IPS-18c (cell line): ENCODE results near the gene BTG1.

Source experiments
- H3K4me3 ChIP-seq: 2 replicates; pipeline ENCODE4 v1.7.0; 2013; ENCODE audit warnings: low read depth, mild to moderate bottlenecking, low read length, moderate library complexity; ENCODE audit not compliant: insufficient read depth
- H3K9me3 ChIP-seq: one replicate; pipeline ENCODE4 v1.6.1; 2013; ENCODE audit warnings: mild to moderate bottlenecking, low read length, moderate library complexity; ENCODE audit not compliant: control insufficient read depth, insufficient read depth

Gene BTG1, protein sequence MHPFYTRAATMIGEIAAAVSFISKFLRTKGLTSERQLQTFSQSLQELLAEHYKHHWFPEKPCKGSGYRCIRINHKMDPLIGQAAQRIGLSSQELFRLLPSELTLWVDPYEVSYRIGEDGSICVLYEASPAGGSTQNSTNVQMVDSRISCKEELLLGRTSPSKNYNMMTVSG

DNA sequence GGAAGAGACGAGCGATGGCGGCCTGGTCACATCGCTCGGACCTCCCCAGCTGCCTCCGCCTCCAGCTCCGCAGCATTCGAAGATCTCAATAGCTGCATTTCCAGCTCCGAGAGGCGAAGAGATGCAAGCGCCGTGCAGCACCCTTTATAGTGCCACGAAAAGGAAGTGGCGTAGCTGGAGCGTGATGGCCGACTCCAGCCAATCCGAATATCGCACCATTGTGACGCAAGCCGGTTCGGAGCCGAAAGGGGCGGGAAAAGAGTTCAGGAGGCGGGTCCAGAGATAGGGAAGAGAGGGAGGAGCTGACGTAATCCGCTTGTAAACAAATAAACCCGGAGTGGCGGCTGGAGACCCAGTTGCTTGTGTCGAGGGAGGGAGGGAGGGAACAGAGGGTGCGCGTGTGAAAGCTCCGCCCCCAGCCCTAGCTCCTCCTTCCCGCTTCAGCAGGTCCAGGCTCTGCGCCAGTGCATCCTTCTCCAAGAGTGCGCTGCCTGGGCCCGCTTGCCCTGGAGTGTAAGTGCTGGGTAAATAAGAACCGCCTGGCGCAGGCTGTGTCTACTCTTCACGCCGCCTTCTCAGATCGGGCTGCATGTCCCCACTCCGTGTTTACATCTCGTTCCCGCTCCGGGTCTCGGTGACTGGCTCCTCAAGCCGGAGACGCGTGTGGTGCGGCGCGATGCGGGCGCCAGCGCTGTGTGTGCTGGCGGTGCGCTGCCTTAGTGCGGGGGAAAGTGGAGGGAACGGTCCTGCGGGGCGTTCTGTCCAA, at the start of gene BTG1:
Gene BTG1, minus strand, starts transcription at position 116 of the 766 bp plus-strand sequence. CDS start 311 bp downstream, outside the sequence.
- Histone ChIP-seq H3K9me3 (no peaks in the 10 kb centered on the region), H3K4me3 (peak within 1 kb of the TSS; percentile 90)

DNA sequence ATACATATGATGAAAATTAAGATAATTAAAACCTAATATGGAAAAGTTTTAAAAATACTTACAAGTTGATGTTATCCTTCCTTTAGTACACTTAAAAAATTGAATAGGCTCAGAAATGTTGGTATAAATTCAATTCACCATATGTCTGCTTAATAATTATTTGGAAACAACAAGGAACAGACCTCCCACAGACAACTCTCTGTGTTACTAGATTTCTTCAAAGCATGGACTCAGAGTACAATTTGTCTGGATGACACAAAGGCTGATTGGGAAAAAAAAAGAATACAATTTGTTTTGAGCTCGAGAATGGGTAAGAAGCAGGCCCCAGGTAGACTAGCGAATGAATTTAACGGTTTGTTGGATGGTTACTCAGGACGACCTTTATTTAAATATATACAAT, 48.9 kb upstream of the BTG1 start:
- Histone ChIP-seq H3K9me3 (no peaks in the 10 kb centered on the region), H3K4me3 (no peak overlapping the region)

DNA sequence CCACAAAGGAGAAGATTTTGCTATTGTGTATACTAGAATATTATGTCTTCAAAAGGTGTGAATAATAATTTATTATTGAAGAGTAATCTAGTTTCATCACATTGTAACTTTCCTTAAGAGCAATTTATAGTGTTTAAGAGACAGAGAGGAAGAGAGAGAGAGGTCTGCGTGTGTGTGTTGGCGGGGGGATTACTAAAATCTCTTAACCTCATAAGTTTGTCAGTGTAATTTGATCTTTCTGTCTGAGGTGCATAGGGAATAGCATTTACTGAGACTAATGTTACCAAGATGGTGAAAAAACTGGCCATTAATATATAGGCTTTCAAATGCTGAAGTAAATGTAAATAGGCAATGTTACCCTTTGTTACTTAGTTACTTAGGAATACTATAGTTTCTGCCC, 48.2 kb upstream of the BTG1 start:
- Histone ChIP-seq H3K4me3 (no peak overlapping the region), H3K9me3 (no peaks in the 10 kb centered on the region)

DNA sequence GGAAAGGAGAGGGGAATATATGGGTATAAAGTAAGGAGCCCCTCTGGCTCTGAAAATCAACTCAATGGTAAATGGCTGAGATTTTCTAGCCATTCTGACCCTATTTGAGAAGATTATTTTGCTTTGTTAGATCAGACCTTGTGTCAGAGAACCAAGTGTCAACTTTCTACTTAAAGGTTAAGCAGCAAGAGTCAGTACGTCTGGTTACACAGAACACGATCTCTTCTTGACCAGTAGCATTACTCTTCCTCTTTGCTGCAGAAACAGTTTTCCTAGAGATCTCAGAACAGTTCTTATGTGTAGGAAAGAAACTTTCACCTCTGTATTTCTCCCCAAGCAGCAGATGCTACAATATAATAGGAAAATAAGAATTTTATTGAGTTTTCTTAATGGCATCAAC, 47.4 kb upstream of the BTG1 start:
- Histone ChIP-seq H3K4me3 (no peak overlapping the region), H3K9me3 (no peaks in the 10 kb centered on the region)

DNA sequence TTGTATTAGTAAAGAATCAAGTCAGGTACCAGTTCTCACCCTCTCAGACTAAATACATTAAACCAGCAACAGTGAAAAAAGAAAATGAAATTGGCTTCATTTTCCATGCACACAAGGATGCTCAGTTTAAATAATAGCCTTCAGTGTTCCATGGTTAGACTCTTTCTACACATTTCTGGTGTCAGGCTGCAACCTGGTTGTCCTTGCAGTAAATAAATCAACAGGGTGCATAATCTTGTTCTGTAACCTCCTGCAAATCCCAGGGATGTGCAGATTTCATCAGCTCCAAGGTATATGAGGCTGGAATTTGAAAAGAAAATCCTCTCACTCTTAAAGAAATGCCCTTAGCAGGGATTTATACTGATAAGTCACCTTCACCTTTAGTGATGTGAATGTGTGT, 46.7 kb upstream of the BTG1 start:
- H3K4me3 ChIP-seq, result no peak overlapping the region
- H3K9me3 ChIP-seq, result no peaks in the 10 kb centered on the region

DNA sequence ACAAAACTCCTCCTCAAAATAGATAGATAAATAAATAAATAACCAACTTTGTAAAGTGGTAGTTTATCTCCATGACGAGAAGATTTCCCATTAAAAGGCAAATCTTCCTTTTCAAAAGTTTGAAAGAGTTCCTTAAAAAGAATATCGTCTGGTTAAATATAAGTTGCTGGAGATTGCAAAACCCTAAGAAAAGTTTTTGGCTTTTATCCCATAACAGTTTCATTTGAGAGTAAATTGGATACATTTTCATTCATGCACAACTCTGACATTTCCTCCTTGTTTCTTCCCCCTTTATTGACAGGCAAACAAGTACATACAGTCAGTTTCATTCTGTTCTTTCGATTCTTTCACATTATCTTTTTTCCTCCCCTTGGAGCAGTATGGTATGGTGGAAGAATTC, 45.4 kb upstream of the BTG1 start:
- H3K9me3 ChIP-seq, result no peaks in the 10 kb centered on the region
- no peak overlapping the region for H3K4me3 ChIP-seq

DNA sequence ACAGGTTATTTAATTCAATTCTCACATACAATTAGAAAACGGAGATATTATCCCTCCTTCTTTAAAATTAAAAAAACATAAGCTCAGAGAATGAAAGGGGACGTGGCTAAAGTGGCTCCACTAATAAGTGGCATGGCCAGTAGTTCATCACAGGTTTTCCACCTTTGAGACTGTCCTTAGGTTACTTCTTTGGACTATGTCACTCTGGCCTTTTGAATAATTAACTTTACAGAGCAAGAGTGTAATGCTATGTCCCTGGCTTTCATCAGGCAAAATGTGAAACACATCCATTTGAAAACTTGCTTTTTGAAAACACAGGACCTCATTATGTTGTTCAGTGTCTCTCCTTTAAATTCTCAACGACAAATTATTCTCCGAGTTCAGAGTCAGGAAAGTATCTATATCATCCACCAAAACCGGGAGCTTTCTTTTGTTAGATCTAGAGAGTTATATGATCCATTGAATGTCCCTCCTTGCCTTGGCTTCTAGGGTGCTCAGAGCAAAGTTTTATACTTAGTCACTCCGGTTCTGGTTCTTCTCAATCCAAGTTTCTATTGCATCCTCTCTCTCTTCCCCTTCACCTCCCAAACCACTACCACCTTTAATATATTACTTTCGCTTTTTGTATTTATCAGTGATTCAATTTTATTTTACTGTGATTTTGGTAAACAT, 43.0 kb upstream of the BTG1 start:
- Histone ChIP-seq H3K4me3 (no peak overlapping the region), H3K9me3 (no peaks in the 10 kb centered on the region)

DNA sequence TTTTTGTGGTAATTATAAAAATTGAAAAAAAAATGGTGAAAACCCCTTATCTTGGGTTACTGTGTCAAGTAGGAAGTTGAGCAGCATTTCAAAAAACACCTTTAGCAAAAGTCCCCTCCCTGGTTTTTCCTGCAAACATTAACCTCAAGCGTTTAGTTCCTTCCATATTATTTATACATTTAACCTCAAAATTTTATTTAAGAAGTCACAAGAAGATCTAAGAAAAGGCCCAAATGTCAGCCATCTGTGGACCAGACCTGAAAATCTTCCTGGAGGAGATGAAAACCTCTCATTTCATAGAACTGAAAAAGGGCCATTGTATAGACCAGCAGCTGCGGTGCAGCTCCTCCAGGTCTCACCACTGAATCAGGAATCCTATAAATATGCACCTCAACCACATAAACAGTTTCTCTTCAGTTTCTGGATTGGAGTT, 40.4 kb upstream of the BTG1 start:
- Histone ChIP-seq H3K9me3 (no peaks in the 10 kb centered on the region), H3K4me3 (no peak overlapping the region)

DNA sequence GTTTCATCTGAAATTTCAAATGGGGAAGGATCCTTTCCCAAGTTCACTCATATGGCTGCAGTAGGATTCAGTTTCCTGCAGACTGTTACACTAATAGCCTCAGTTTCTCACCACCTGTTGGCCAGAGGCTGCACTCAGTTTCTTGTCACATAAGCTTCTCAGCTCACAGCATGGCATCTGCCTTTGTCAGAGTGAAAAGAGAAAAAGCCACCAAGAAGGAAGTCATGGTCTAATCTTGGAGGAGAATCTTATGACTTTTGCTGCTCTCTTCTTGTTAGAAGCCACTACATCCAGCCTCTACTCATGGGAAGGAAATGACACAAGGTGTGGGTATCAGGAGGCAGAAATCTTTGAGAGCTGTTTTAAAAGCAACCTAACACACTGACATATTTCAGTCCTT, 39.4 kb upstream of the BTG1 start:
- Histone ChIP-seq H3K4me3 (no peak overlapping the region), H3K9me3 (no peaks in the 10 kb centered on the region)

DNA sequence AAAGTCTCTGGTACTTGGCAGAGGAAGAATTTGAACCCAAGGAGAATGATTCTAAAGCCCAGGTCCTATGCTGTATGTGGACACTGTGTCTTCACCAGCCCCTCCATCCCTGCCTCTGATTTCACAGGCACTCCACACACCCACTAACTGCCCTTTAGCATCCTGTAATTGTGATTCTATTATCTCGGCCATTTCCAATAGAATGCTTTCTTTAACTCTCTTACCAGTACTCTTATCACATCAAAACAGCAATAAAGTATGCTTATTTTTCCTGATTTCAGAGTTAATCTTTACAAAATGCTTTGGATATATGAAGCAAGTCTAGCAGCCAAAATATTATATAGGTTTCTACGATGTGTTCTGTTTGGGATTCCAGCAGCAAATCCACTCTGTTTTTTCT, 37.9 kb upstream of the BTG1 start:
- Histone ChIP-seq H3K4me3 (no peak overlapping the region), H3K9me3 (no peaks in the 10 kb centered on the region)

DNA sequence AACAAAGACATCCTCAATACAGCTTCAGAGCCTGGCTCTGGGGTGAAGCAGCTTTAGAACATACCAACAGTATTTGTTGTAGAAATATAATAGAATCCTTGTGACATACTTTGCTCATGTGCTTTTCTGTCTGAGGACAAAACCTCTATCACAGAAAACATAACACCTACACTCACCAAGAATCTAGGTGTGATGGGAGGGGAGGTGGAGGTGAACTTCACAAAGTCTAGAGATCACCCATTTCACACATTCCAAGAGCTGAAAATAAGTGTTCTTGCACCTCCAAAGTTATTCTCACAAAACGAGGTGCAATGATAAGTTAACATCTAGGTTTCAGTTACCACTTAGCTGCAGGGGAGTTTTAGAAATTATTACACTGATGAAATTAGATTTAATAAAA, 32.7 kb upstream of the BTG1 start:
- Histone ChIP-seq H3K4me3 (no peak overlapping the region), H3K9me3 (no peaks in the 10 kb centered on the region)

DNA sequence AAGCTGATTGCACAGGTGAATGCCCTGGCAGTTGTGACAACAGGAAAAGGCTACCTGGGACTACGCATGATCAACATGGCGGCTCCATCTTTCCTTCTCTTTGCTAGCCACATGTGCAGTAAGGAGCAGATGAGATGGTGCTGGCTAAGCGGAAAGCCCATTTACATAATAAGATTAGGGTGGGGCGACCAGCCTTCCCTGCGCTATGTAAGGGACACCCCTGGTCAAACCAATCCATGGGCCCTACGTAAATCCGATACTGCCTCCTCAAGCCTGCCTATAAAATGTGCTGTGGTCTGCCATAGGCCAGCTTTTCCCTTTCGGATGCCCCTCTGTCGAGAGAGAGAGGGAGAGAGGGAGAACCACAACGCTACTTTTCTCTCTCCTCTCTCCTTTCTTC, 31.0 kb upstream of the BTG1 start:
- H3K9me3 ChIP-seq, result no peaks in the 10 kb centered on the region
- H3K4me3 ChIP-seq, result no peak overlapping the region

DNA sequence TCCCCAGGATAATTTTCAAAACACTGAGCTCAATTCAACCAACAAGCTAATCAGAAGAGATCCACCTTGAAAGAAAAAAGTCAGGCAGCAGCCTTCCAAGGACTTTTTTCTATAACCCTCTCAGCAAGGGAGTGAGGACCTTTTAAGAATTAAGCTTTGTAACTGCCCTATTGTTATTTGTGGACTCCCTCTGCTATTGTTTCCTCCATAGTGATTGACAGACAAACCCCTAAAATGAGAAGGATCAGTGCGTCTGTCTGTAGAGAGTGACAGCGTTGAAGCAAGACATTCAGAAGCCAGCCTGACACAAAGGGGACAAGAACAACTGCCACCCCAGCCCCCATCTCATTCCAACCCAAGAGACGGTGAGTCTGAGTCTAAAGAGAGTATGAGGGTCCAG, 30.3 kb upstream of the BTG1 start:
- Histone ChIP-seq H3K4me3 (no peak overlapping the region), H3K9me3 (no peaks in the 10 kb centered on the region)

DNA sequence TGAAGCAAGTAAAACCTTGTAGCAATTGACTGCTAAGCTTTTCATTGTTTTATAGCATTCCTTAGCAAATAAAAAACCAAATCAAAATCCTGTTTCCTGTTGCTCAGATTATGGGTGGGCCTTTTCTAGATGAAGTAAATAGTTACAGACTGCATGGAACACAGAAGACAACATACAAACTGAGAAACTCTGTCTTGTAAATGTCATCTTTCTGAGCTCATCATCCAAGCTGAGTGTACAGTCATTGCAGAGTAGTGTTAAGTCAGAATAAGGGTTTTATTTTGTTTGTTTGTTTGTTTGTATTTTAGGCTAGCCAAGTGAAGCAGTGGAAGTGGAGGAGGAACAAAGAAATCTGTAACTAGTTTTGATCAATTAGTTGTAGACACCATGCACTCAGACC, 24.4 kb upstream of the BTG1 start:
- Histone ChIP-seq H3K9me3 (no peaks in the 10 kb centered on the region), H3K4me3 (no peak overlapping the region)

DNA sequence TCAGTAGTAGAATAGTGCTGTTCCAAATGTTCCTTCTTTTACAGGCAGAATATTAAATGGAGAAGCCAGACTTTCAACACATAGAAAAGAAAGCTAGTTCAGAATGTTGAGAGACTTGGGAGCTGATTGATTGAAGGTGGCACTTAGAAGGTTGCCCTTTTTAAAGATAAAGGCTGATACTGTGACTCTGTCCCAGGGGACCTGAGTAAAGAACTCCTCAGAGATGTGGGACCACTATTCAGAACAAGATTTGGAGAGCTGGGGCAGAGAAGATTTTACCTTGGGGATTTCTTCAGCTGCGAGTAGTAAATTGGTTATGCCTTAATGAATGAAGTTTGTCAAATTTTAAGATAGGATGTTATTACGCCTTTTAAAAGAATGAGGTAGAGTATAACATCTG, 21.4 kb upstream of the BTG1 start:
- H3K9me3 ChIP-seq, result no peaks in the 10 kb centered on the region
- no peak overlapping the region for H3K4me3 ChIP-seq

DNA sequence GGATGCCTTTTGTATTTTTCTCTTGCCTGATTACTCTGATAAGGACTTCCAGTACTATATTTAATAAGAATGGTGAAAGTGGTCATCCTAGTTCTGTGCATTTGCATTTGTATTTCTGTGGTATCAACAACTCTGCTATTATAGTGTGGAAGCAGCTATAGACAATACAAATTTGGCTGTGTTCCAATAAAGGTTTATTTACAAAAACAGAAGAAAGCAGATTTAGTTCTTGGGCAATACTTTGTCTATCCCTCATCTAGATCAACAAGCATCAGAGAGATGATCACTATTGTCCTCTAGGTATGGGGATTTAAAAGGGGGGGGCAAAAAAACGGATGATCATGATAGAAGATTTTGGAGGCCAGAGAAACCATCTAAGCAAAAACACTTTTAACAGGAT, 19.1 kb upstream of the BTG1 start:
- Histone ChIP-seq H3K9me3 (no peaks in the 10 kb centered on the region), H3K4me3 (no peak overlapping the region)

DNA sequence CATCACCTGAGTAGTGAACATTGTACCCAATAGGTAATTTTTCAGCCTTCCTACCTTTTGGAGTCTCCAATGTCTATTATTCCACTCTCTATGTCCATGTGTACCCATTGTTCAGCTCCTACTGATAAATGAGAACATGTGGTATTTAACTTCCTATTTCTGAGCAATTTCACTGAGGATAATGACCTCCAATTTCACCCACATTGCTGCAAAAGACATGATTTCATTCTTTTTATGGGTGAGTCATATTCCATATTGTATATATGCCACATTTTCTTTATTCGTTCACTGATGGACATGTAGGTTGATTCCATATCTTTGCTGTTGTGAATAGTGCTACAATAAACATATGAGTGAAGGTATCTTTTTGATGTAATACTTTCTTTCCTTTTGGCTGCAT, 16.4 kb upstream of the BTG1 start:
- Histone ChIP-seq H3K9me3 (no peaks in the 10 kb centered on the region), H3K4me3 (no peak overlapping the region)

DNA sequence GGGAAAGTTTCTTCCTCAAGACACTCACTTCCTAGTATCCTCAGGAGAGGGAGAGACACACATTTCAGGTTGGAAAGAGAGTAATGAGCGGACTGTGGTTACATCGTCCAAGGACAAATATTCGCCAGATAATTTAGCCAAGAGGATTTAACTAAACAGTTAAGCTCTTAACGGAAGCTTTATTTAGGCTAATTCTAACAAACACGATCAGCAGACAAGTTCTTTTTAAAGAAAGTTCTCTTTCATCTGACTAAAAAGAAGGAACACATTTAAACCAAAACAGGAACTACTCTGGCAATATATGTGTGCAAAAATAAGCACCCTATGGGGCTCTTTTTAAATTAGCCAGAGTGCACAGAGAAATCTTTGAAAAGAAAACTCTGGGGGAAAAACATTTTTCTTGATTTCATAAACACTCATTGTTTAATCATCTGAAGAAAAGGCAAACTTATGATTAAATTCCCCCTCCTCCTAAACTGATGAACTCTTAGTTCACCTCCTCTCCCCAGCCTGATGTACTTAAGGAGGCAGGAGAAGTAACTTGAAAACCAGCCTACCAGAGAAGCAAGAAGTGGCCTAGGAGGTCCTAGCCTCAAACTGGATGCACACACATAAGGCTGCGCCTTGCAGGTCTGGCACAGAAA, 13.3 kb upstream of the BTG1 start:
- no peaks in the 10 kb centered on the region for H3K9me3 ChIP-seq
- no peak overlapping the region for H3K4me3 ChIP-seq
